Mesenchymal stem cell (in vitro differentiated cells and primary cell): Measurements from ENCODE around the gene IL3.

ENCODE experiments used
- DNase-seq: peaks from one replicate; pipeline ENCODE4 v3.0.0-alpha.2; 2013
- H2AFZ ChIP-seq: one replicate; pipeline ENCODE4 v1.6.1; 2013; ENCODE audit warnings: low read depth, mild to moderate bottlenecking, control low read depth, inconsistent platforms, low read length, moderate library complexity
- H2AK5ac ChIP-seq: 2 replicates; pipeline ENCODE4 v1.6.1; 2013; ENCODE audit warnings: low read length, moderate library complexity, mild to moderate bottlenecking, inconsistent platforms; ENCODE audit not compliant: severe bottlenecking
- H2BK120ac ChIP-seq: one replicate; pipeline ENCODE4 v1.6.1; 2013; ENCODE audit warnings: low read depth, mild to moderate bottlenecking, inconsistent platforms, low read length, moderate library complexity
- H2BK12ac ChIP-seq, 2 experiments: one replicate each; pipeline ENCODE4 v1.6.1; 2013; ENCODE audit warnings: inconsistent platforms in 2 of 2, low read length in 2 of 2, mild to moderate bottlenecking in 2 of 2, moderate library complexity in 2 of 2, control low read depth in 1 of 2
- H2BK15ac ChIP-seq: one replicate; pipeline ENCODE4 v1.6.1; 2013; ENCODE audit warnings: mild to moderate bottlenecking, low read depth, inconsistent platforms; ENCODE audit not compliant: poor library complexity, severe bottlenecking
- H2BK5ac ChIP-seq: 2 replicates; pipeline ENCODE4 v1.6.1; 2013; ENCODE audit warnings: low read depth, mild to moderate bottlenecking, low read length, control low read depth, inconsistent platforms; ENCODE audit not compliant: poor library complexity, severe bottlenecking
- H3K14ac ChIP-seq, 2 experiments: one replicate each; pipeline ENCODE4 v1.6.1; 2013; ENCODE audit warnings: inconsistent platforms in 2 of 2, low read length in 2 of 2, control low read depth in 1 of 2, mild to moderate bottlenecking in 1 of 2, moderate library complexity in 1 of 2
- H3K18ac ChIP-seq, 2 experiments: one replicate each; pipeline ENCODE4 v1.6.1; 2013; ENCODE audit warnings: inconsistent platforms in 2 of 2, low read length in 2 of 2, control low read depth in 1 of 2, low read depth in 1 of 2, mild to moderate bottlenecking in 1 of 2
- H3K23ac ChIP-seq, 2 experiments: one replicate each; pipeline ENCODE4 v1.6.1; 2013; ENCODE audit warnings: inconsistent platforms in 2 of 2, low read length in 2 of 2, mild to moderate bottlenecking in 2 of 2, moderate library complexity in 2 of 2, control low read depth in 1 of 2
- H3K27ac ChIP-seq: 2 replicates; pipeline ENCODE4 v1.5.1; 2013; ENCODE audit warnings: mild to moderate bottlenecking, moderate library complexity, low read length, control low read depth, inconsistent platforms; ENCODE audit not compliant: poor library complexity, severe bottlenecking
- H3K27me3 ChIP-seq, 2 experiments: 2 replicates each; pipeline versions ENCODE4 v1.6.1 to v1.7.0; 2013; ENCODE audit warnings: low read length in 2 of 2, mild to moderate bottlenecking in 2 of 2, moderate library complexity in 2 of 2, control low read depth in 1 of 2, inconsistent platforms in 1 of 2; ENCODE audit not compliant: control insufficient read depth in 1 of 2, insufficient read depth in 1 of 2
- H3K36me3 ChIP-seq, 2 experiments: 2 replicates each; pipeline versions ENCODE4 v1.6.1 to v1.7.0; 2013; ENCODE audit warnings: low read length in 2 of 2, control low read depth in 1 of 2, inconsistent platforms in 1 of 2, low read depth in 1 of 2, mild to moderate bottlenecking in 1 of 2; ENCODE audit not compliant: insufficient read depth in 2 of 2, control insufficient read depth in 1 of 2
- H3K4ac ChIP-seq, 2 experiments: one replicate each; pipeline ENCODE4 v1.6.1; 2013; ENCODE audit warnings: inconsistent platforms in 2 of 2, low read length in 2 of 2, mild to moderate bottlenecking in 2 of 2, moderate library complexity in 2 of 2, control low read depth in 1 of 2, low read depth in 1 of 2
- H3K4me1 ChIP-seq: 2 replicates; pipeline ENCODE4 v1.6.1; 2013; ENCODE audit warnings: low read depth, low read length, control low read depth; ENCODE audit not compliant: control insufficient read depth, insufficient read depth
- H3K4me2 ChIP-seq: 2 replicates; pipeline ENCODE4 v1.6.1; 2013; ENCODE audit warnings: low read length, mild to moderate bottlenecking, inconsistent platforms; ENCODE audit not compliant: poor library complexity, severe bottlenecking
- H3K4me3 ChIP-seq, 2 experiments: 2 replicates each; pipeline versions ENCODE4 v1.5.1 to v1.7.0; 2013; ENCODE audit warnings: low read length in 2 of 2, mild to moderate bottlenecking in 2 of 2, control low read depth in 1 of 2, low read depth in 1 of 2; ENCODE audit not compliant: insufficient read depth in 1 of 2
- H3K79me1 ChIP-seq: replicated peaks from 2 replicates; pipeline ENCODE4 v1.6.1; 2013; ENCODE audit warnings: mild to moderate bottlenecking, control low read depth, low read length, inconsistent platforms; ENCODE audit not compliant: poor library complexity, severe bottlenecking
- H3K9ac ChIP-seq: 2 replicates; pipeline ENCODE4 v1.7.0; 2013; ENCODE audit warnings: mild to moderate bottlenecking, low read length, moderate library complexity
- H3K9me3 ChIP-seq: 2 replicates; pipeline ENCODE4 v1.7.0; 2013; ENCODE audit warnings: mild to moderate bottlenecking, low read length; ENCODE audit not compliant: control insufficient read depth
- H4K8ac ChIP-seq: one replicate; pipeline ENCODE4 v1.6.1; 2013; ENCODE audit warnings: inconsistent platforms, mild to moderate bottlenecking, low read length, moderate library complexity
- H4K91ac ChIP-seq: one replicate; pipeline ENCODE4 v1.6.1; 2013; ENCODE audit warnings: mild to moderate bottlenecking, low read length, inconsistent platforms
- WGBS: methylation state at CpG from one replicate; pipeline ENCODE4 v1.1.7; 2013; ENCODE audit warnings: mixed read lengths; 5-methylcytosine and 5-hydroxymethylcytosine counted together

IL3 gene

GRCh38 chr5:132099905-132100304 is 39.5 kb downstream of the IL3 start:
- H4K91ac ChIP-seq, result no peak overlapping the region
- WGBS, result 96% methylated on average over 3 of the region's 3 CpGs
- H3K4me2 ChIP-seq, result no peak overlapping the region
- no peak overlapping the region for H2BK120ac ChIP-seq
- H2BK15ac ChIP-seq, result no peak overlapping the region
- no peak overlapping the region for H3K4me3 ChIP-seq
- H3K18ac ChIP-seq, result no peak overlapping the region
- H3K27ac ChIP-seq, result no peak overlapping the region
- H3K23ac ChIP-seq, result no peak overlapping the region
- no peaks in the 10 kb centered on the region for H3K9me3 ChIP-seq
- no peaks in the 10 kb centered on the region for H3K36me3 ChIP-seq
- DNase-seq, result no peak
- no peak overlapping the region for H3K4ac ChIP-seq
- H2AK5ac ChIP-seq, result no peak overlapping the region
- H2BK12ac ChIP-seq, result no peak overlapping the region
- H2AFZ ChIP-seq, result no peak overlapping the region
- no peak overlapping the region for H4K8ac ChIP-seq
- no peak overlapping the region for H3K14ac ChIP-seq
- H2BK5ac ChIP-seq, result no peak overlapping the region
- H3K79me1 ChIP-seq, result no peaks in the 10 kb centered on the region
- no peaks in the 10 kb centered on the region for H3K27me3 ChIP-seq
- H3K4me1 ChIP-seq, result peaks cover 23% of the 10 kb centered on the region
- no peak overlapping the region for H3K9ac ChIP-seq

- no peak overlapping the region for H4K8ac ChIP-seq
- no peak overlapping the region for H2BK12ac ChIP-seq
- H2BK5ac ChIP-seq, result no peak overlapping the region
- no peak overlapping the region for H3K4ac ChIP-seq
- no peaks in the 10 kb centered on the region for H3K36me3 ChIP-seq
- H3K9me3 ChIP-seq, result no peaks in the 10 kb centered on the region
- no peaks in the 10 kb centered on the region for H3K79me1 ChIP-seq
- no peak overlapping the region for H2AK5ac ChIP-seq
- no peak overlapping the region for H3K9ac ChIP-seq
- DNase-seq, result no peak
- H2BK15ac ChIP-seq, result no peak overlapping the region
- WGBS, result 94% methylated on average over 8 of the region's 8 CpGs
- no peak overlapping the region for H3K18ac ChIP-seq
- no peak overlapping the region for H3K4me3 ChIP-seq
- no peak overlapping the region for H2BK120ac ChIP-seq
- H3K4me2 ChIP-seq, result no peak overlapping the region
- H2AFZ ChIP-seq, result no peak overlapping the region
- peaks cover 15% of the 10 kb centered on the region for H3K4me1 ChIP-seq
- H3K23ac ChIP-seq, result no peak overlapping the region
- H4K91ac ChIP-seq, result no peak overlapping the region
- H3K27me3 ChIP-seq, result no peaks in the 10 kb centered on the region
- no peak overlapping the region for H3K27ac ChIP-seq
- H3K14ac ChIP-seq, result no peak overlapping the region
Measured at GRCh38 chr5:132100672-132101261, 40.3 kb downstream of the IL3 start.

GRCh38 chr5:132101385-132101880 is 41.0 kb downstream of the IL3 start:
- Histone ChIP-seq H3K27me3 (no peaks in the 10 kb centered on the region), H2AK5ac (no peak overlapping the region), H3K4me1 (peaks cover 15% of the 10 kb centered on the region), H3K18ac (no peak overlapping the region), H2BK15ac (no peak overlapping the region), H2AFZ (no peak overlapping the region), H2BK120ac (no peak overlapping the region), H3K9me3 (no peaks in the 10 kb centered on the region), H3K14ac (no peak overlapping the region), H3K4me2 (no peak overlapping the region), H2BK5ac (no peak overlapping the region), H3K27ac (no peak overlapping the region), H4K8ac (no peak overlapping the region), H3K4ac (no peak overlapping the region), H3K36me3 (no peaks in the 10 kb centered on the region), H3K4me3 (no peak overlapping the region), H3K23ac (no peak overlapping the region), H4K91ac (no peak overlapping the region), H3K79me1 (no peaks in the 10 kb centered on the region), H3K9ac (no peak overlapping the region), H2BK12ac (no peak overlapping the region)
- no peak for DNase-seq
- 97% methylated on average over 6 of the region's 6 CpGs for WGBS

- peak overlapping the region; percentile 47 for H4K91ac ChIP-seq
- WGBS, result over 99% methylated on average over 4 of the region's 5 CpGs
- no peak for DNase-seq
- H3K9ac ChIP-seq, result no peak overlapping the region
- H4K8ac ChIP-seq, result no peak overlapping the region
- H3K4me2 ChIP-seq, result no peak overlapping the region
- H3K23ac ChIP-seq, result no peak overlapping the region
- H3K27me3 ChIP-seq, result no peaks in the 10 kb centered on the region
- no peak overlapping the region for H3K4ac ChIP-seq
- peak overlapping the region; percentile 55 to 93 for H2BK12ac ChIP-seq
- H3K36me3 ChIP-seq, result no peaks in the 10 kb centered on the region
- H2AFZ ChIP-seq, result no peak overlapping the region
- no peaks in the 10 kb centered on the region for H3K9me3 ChIP-seq
- H3K27ac ChIP-seq, result no peak overlapping the region
- no peak overlapping the region for H2AK5ac ChIP-seq
- H3K79me1 ChIP-seq, result no peaks in the 10 kb centered on the region
- no peak overlapping the region for H2BK5ac ChIP-seq
- H3K4me1 ChIP-seq, result peaks cover 15% of the 10 kb centered on the region
- H3K18ac ChIP-seq, result peak overlapping the region in 1 of 2 experiments; percentile 54
- H3K4me3 ChIP-seq, result no peak overlapping the region
- peak overlapping the region; percentile 44 for H2BK15ac ChIP-seq
- H3K14ac ChIP-seq, result no peak overlapping the region
- H2BK120ac ChIP-seq, result no peak overlapping the region
Measured at GRCh38 chr5:132102101-132102701, 41.7 kb downstream of the IL3 start.
